AG10803 (cell line): ENCODE measurements around the gene PKIG.
A peak's percentile ranks its signal among the peaks of the same experiment; 100 is the strongest.

Experiments used
- DNase-seq: peaks from one replicate; pipeline ENCODE4 v3.0.0; 2010; ENCODE audit warnings: low read depth
- H3K4me3 ChIP-seq: 2 replicates; pipeline ENCODE4 v1.5.1; 2011; ENCODE audit warnings: mild to moderate bottlenecking, low read length, control low read depth
- CTCF ChIP-seq: conservative IDR thresholded peaks from 2 replicates; pipeline ENCODE4 v1.5.1; 2011; ENCODE audit warnings: mild to moderate bottlenecking, low read length, control low read depth, inconsistent platforms

Gene PKIG

DNA sequence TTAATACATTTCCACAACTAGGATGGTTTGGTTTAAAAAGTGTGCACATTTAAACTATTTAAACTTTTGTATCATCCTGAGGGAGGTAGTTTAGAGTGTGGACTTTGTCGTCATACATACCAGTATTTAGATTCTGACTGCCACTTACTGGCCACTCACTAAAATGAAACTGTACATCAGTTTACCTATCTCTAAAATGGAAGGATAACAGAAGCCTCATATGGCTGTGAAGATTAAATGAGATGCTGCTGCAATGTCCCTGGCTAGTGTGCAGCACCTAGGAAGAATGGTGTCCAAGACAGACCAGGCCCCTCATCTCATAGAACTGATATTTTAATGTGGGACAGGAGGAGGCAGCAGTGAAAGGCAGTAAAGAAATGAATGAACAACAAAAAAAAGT, 12.0 kb upstream of the PKIG start:
- no peak overlapping the region for H3K4me3 ChIP-seq
- TF ChIP-seq CTCF, result no peak
- no peak for DNase-seq

- DNase-seq, result no peak
- H3K4me3 ChIP-seq, result no peak overlapping the region
- TF ChIP-seq CTCF, result no peak
Measured at GRCh38 chr20:44571362-44571988, 10.9 kb upstream of the PKIG start.

- peak overlapping the region; percentile 35 for H3K4me3 ChIP-seq
- no peak for TF ChIP-seq CTCF
- DNase-seq, result peak; percentile 92
Measured at GRCh38 chr20:44572551-44573500, 9.6 kb upstream of the PKIG start.

GRCh38 chr20:44573501-44573869, 8.9 kb upstream of the PKIG start:
- DNase-seq, result no peak
- TF ChIP-seq CTCF, result no peak

DNA sequence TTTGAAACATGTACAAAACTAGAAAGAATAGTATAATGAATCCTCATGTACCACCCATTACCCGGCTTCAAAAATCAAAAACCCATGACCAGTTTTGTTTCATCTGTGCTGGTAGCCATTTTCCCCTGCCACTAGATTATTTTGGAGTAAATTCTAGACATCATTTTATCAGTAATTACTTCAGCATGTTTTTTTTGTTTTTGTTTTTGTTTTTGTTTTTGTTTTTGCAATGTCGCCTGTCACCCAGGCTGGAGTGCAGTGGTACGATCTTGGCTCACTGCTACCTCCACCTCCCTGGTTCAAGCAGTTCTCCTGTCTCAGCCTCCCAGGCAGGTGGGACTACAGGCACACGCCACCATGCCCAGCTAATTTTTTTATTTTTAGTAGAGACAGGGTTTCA, 8.0 kb upstream of the PKIG start:
- H3K4me3 ChIP-seq, result no peak overlapping the region
- DNase-seq, result no peak
- TF ChIP-seq CTCF, result no peak

More at GRCh38 chr20:44573501-44573869, 8.9 kb upstream of the PKIG start:
- no peak overlapping the region for H3K4me3 ChIP-seq

DNA sequence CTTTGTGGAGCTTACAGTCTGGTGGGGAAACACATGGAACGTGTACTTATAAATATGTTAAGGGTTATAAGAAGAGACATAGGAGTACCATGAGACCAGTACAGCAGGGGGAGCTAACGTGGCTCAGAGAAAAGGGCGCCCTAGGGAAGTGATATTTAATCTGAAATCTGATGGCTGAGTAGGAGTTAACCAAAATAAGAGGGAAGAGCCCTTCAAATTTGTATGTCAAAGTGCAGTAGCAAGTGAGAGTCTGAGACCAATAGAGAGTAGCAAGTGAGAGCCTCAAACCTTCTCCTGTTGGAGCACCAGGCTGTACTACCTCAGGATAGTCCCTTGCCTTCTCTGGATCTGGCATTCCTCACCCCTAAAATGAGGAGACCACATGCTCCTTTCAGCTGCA, 6.1 kb upstream of the PKIG start:
- no peak overlapping the region for H3K4me3 ChIP-seq
- peak; percentile 42 for DNase-seq
- TF ChIP-seq CTCF, result peak; percentile 31; the same call in 1 of the 2 replicates
